Measurements from ENCODE around the gene PLOD1. TPM values are rescaled to one million over a fixed set of nuclear protein-coding genes. Genes with fewer than 3 reads are reported as not detected.
"Not testable (repeated sequence)": the region's sequence is repeated elsewhere in the genome, so short reads cannot be mapped to it uniquely, and the experiment has no call there.

Gene PLOD1
- total RNA-seq, 2 experiments from 2014 or later: 10.5 to 11.1 TPM

- ChIA-PET POLR2A (interaction anchor here (1.0 to 1.8 kb wide), 3 partner anchors 10 to 12 kb away, joined by 3 to 6 read pairs (median 4); no protein-coding TSS in a partner anchor), CTCF (interaction anchor here (2.5 kb wide), 1 partner anchor 10 kb away, joined by 17 read pairs; no protein-coding TSS in a partner anchor)
- no peak overlapping the region for H3K27ac Mint-ChIP-seq
- no peaks in the 10 kb centered on the region for H3K9me3 Mint-ChIP-seq
- H3K27me3 Mint-ChIP-seq: no peaks in the 10 kb centered on the region
- peaks cover 24% of the 10 kb centered on the region for H3K4me1 Mint-ChIP-seq
- peaks cover 34% of the 10 kb centered on the region for H3K36me3 Mint-ChIP-seq (ENCODE audit: low read depth)
- H3K4me3 Mint-ChIP-seq: no peak overlapping the region
- DNase-seq: no peak
Measured at GRCh38 chr1:11919621-11920020, 14.9 kb upstream of the PLOD1 start.

- H3K9me3 Mint-ChIP-seq: no peaks in the 10 kb centered on the region
Measured at GRCh38 chr1:11920239-11920903, 14.1 kb upstream of the PLOD1 start.

GRCh38 chr1:11921022-11921421 lies 13.5 kb upstream of the PLOD1 start:
- POLR2A ChIA-PET: interaction anchor here (1.6 kb wide), 1 partner anchor 13 kb away, joined by 3 read pairs; no protein-coding TSS in a partner anchor
- Mint-ChIP-seq H3K27ac (no peak overlapping the region), H3K27me3 (no peaks in the 10 kb centered on the region), H3K9me3 (no peaks in the 10 kb centered on the region), H3K4me1 (peaks cover 30% of the 10 kb centered on the region), H3K36me3 (ENCODE audit: low read depth) (peaks cover 36% of the 10 kb centered on the region), H3K4me3 (no peak overlapping the region)
- CTCF ChIA-PET: interaction anchor here (0.9 to 1.5 kb wide), 2 partner anchors 11 to 13 kb away, joined by 3 to 4 read pairs; no protein-coding TSS in a partner anchor
- DNase-seq: no peak

More at GRCh38 chr1:11920239-11920903, 14.1 kb upstream of the PLOD1 start:
- H3K4me3 Mint-ChIP-seq: no peak overlapping the region
- H3K36me3 Mint-ChIP-seq (ENCODE audit: low read depth): peaks cover 36% of the 10 kb centered on the region
- no peak overlapping the region for H3K27ac Mint-ChIP-seq
- no peaks in the 10 kb centered on the region for H3K27me3 Mint-ChIP-seq
- ChIA-PET CTCF (interaction anchor here (2.5 kb wide), 1 partner anchor 10 kb away, joined by 17 read pairs; no protein-coding TSS in a partner anchor), POLR2A (interaction anchor here (1.0 to 1.6 kb wide), 2 partner anchors 11 to 12 kb away, joined by 3 to 6 read pairs; no protein-coding TSS in a partner anchor)
- peaks cover 30% of the 10 kb centered on the region for H3K4me1 Mint-ChIP-seq
- no peak for DNase-seq

GRCh38 chr1:11923069-11923826 lies 11.3 kb upstream of the PLOD1 start:
- H3K27me3 Mint-ChIP-seq: no peaks in the 10 kb centered on the region
- ChIA-PET CTCF (interaction anchor here (1.0 kb wide), 1 partner anchor 10 kb away, joined by 3 read pairs; no protein-coding TSS in a partner anchor), POLR2A (no interaction called here)
- H3K4me3 Mint-ChIP-seq: peak overlapping the region; percentile 73
- peaks cover 34% of the 10 kb centered on the region for H3K36me3 Mint-ChIP-seq (ENCODE audit: low read depth)
- H3K4me1 Mint-ChIP-seq: peaks cover 38% of the 10 kb centered on the region
- peak overlapping the region; percentile 0 for H3K27ac Mint-ChIP-seq
- no peaks in the 10 kb centered on the region for H3K9me3 Mint-ChIP-seq
- no peak for DNase-seq

GRCh38 chr1:11923827-11924113 lies 10.7 kb upstream of the PLOD1 start:
- H3K9me3 Mint-ChIP-seq: no peaks in the 10 kb centered on the region
- DNase-seq: no peak
- H3K27me3 Mint-ChIP-seq: no peaks in the 10 kb centered on the region
- no peak overlapping the region for H3K27ac Mint-ChIP-seq
- H3K36me3 Mint-ChIP-seq (ENCODE audit: low read depth): peaks cover 32% of the 10 kb centered on the region
- POLR2A ChIA-PET: no interaction called here
- CTCF ChIA-PET: interaction anchor here (1.0 kb wide), 1 partner anchor 10 kb away, joined by 3 read pairs; no protein-coding TSS in a partner anchor
- H3K4me3 Mint-ChIP-seq: peak overlapping the region; percentile 73
- peaks cover 38% of the 10 kb centered on the region for H3K4me1 Mint-ChIP-seq

- no peaks in the 10 kb centered on the region for H3K9me3 Mint-ChIP-seq
- no peak for DNase-seq
- H3K36me3 Mint-ChIP-seq (ENCODE audit: low read depth): peaks cover 32% of the 10 kb centered on the region
- peak overlapping the region; percentile 43 for H3K27ac Mint-ChIP-seq
- CTCF ChIA-PET: interaction anchor here (1.0 kb wide), 1 partner anchor 11 kb away, joined by 3 read pairs; no protein-coding TSS in a partner anchor
- no peaks in the 10 kb centered on the region for H3K27me3 Mint-ChIP-seq
- peaks cover 38% of the 10 kb centered on the region for H3K4me1 Mint-ChIP-seq
- peak overlapping the region; percentile 73 for H3K4me3 Mint-ChIP-seq
- POLR2A ChIA-PET: interaction anchor here (0.7 kb wide), 1 partner anchor 14 kb away, joined by 3 read pairs; no protein-coding TSS in a partner anchor
Measured at GRCh38 chr1:11924334-11925195, 10.0 kb upstream of the PLOD1 start.

- Mint-ChIP-seq H3K4me3 (peak overlapping the region; percentile 73), H3K4me1 (peaks cover 36% of the 10 kb centered on the region), H3K36me3 (ENCODE audit: low read depth) (peaks cover 25% of the 10 kb centered on the region)
- H3K27ac Mint-ChIP-seq, DNase-seq, CTCF ChIA-PET, H3K9me3 Mint-ChIP-seq, H3K27me3 Mint-ChIP-seq: not testable (repeated sequence)
- POLR2A ChIA-PET: interaction anchor here (0.7 to 1.6 kb wide), 2 partner anchors 15 to 17 kb away, joined by 3 to 6 read pairs; no protein-coding TSS in a partner anchor
Measured at GRCh38 chr1:11925196-11925937, 9.2 kb upstream of the PLOD1 start.

GRCh38 chr1:11925938-11926292 lies 8.6 kb upstream of the PLOD1 start:
- H3K36me3 Mint-ChIP-seq (ENCODE audit: low read depth): peaks cover 20% of the 10 kb centered on the region
- no peaks in the 10 kb centered on the region for H3K27me3 Mint-ChIP-seq
- DNase-seq: peak; percentile 30
- no peak overlapping the region for H3K4me3 Mint-ChIP-seq
- H3K9me3 Mint-ChIP-seq: no peaks in the 10 kb centered on the region
- H3K4me1 Mint-ChIP-seq: peaks cover 35% of the 10 kb centered on the region
- POLR2A ChIA-PET: interaction anchor here (1.0 to 1.6 kb wide), 2 partner anchors 16 to 18 kb away, joined by 6 to 12 read pairs; no protein-coding TSS in a partner anchor
- H3K27ac Mint-ChIP-seq: no peak overlapping the region
- CTCF ChIA-PET: interaction anchor here (0.8 kb wide), 1 partner anchor 18 kb away, joined by 4 read pairs; no protein-coding TSS in a partner anchor

GRCh38 chr1:11927866-11928592 lies 6.5 kb upstream of the PLOD1 start:
- H3K27ac Mint-ChIP-seq: no peak overlapping the region
- peaks cover 32% of the 10 kb centered on the region for H3K4me1 Mint-ChIP-seq
- DNase-seq: no peak
- H3K9me3 Mint-ChIP-seq: no peaks in the 10 kb centered on the region
- peaks cover 15% of the 10 kb centered on the region for H3K36me3 Mint-ChIP-seq (ENCODE audit: low read depth)
- H3K27me3 Mint-ChIP-seq: no peaks in the 10 kb centered on the region
- ChIA-PET CTCF (interaction anchor here (0.6 to 1.7 kb wide), 2 partner anchors 14 to 18 kb away, joined by 3 to 4 read pairs; no protein-coding TSS in a partner anchor), POLR2A (no interaction called here)
- H3K4me3 Mint-ChIP-seq: peak overlapping the region; percentile 32

- Mint-ChIP-seq H3K36me3 (ENCODE audit: low read depth) (no peaks in the 10 kb centered on the region), H3K4me3 (no peak overlapping the region), H3K27me3 (no peaks in the 10 kb centered on the region), H3K9me3 (no peaks in the 10 kb centered on the region), H3K4me1 (peaks cover 21% of the 10 kb centered on the region), H3K27ac (no peak overlapping the region)
- POLR2A ChIA-PET: no interaction called here
- no peak for DNase-seq
- CTCF ChIA-PET: no interaction called here
Measured at GRCh38 chr1:11929849-11930248, 4.7 kb upstream of the PLOD1 start.

All from activated CD4-positive, alpha-beta T cell treated with anti-CD3 and anti-CD28 coated beads, Interleukin-2, amount 10 ng/mL, durations not matched to agents 7 days and 5 days (primary cell).